ENCODE results near the gene KIF5A.
"Not testable (repeated sequence)": the region's sequence is repeated elsewhere in the genome, so short reads cannot be mapped to it uniquely, and the experiment has no call there.

DNA sequence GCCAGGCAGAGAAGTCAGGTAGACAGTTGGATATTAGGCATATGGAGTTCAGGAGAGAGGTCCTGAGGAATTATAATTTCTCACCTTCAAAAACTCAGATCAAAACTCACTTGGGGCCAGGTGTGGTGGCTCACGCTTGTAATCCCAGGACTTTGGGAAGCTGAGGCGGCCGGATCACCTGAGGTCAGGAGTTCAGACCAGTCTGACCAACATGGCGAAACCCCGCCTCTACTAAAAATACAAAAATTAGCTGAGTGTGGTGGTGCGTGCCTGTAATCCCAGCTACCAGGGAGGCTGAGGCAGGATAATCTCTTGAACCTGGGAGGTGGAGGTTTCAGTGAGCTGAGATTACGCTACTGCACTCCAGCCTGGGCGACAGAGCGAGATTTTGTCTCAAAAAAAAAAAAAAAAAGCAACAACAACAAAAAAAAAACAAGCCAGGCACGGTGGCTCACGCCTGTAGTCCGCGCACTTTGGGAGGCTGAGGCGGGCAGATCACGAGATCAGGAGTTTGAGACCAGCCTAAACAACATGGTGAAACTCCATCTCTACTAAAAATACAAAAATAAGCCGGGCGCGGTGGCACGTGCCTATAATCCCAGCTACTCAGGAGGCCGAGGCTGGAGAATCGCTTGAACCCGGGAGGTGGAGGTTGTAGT is 47.4 kb upstream of the KIF5A start:
- TF ChIP-seq, protein P1, sequence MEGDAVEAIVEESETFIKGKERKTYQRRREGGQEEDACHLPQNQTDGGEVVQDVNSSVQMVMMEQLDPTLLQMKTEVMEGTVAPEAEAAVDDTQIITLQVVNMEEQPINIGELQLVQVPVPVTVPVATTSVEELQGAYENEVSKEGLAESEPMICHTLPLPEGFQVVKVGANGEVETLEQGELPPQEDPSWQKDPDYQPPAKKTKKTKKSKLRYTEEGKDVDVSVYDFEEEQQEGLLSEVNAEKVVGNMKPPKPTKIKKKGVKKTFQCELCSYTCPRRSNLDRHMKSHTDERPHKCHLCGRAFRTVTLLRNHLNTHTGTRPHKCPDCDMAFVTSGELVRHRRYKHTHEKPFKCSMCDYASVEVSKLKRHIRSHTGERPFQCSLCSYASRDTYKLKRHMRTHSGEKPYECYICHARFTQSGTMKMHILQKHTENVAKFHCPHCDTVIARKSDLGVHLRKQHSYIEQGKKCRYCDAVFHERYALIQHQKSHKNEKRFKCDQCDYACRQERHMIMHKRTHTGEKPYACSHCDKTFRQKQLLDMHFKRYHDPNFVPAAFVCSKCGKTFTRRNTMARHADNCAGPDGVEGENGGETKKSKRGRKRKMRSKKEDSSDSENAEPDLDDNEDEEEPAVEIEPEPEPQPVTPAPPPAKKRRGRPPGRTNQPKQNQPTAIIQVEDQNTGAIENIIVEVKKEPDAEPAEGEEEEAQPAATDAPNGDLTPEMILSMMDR (IDR thresholded peaks at IDR 0.05) = not testable (repeated sequence)
- not testable (repeated sequence) for TF ChIP-seq EP300, POLR2A (IDR thresholded peaks at IDR 0.05)
